Spleen (tissue), 11 donors: ENCODE measurements around the gene SH3GLB2. TPM values are rescaled to one million over a fixed set of nuclear protein-coding genes. Genes with fewer than 3 reads are reported as not detected.

Source experiments
- DNase-seq: peaks from one replicate; pipeline ENCODE4 v3.0.0-alpha.2; 2020
- H3K27ac ChIP-seq, 8 donors: fragments of 200-600 bp; sonication (generic) in 7 of 8; 1 replicate in 4 of 8; 2 replicates in 4 of 8; pipeline versions ENCODE4 v1.5.0 to v1.8.0; 2016 to 2021; ENCODE audit warnings: inconsistent platforms in 4 of 8, mild to moderate bottlenecking in 4 of 8, moderate library complexity in 1 of 8
- H3K27me3 ChIP-seq, 7 donors: fragments of 200-600 bp; sonication (generic) in 6 of 7; replicated peaks in 1 of 7; 1 replicate in 4 of 7; 2 replicates in 3 of 7; pipeline versions ENCODE4 v1.5.0 to v1.8.0; 2016 to 2021; ENCODE audit warnings: inconsistent platforms in 3 of 7, mild to moderate bottlenecking in 1 of 7
- H3K36me3 ChIP-seq, 6 donors: fragments of 200-600 bp; sonication (generic) in 5 of 6; 1 replicate in 4 of 6; 2 replicates in 2 of 6; pipeline versions ENCODE4 v1.5.0 to v1.8.0; 2016 to 2021; ENCODE audit warnings: inconsistent platforms in 2 of 6
- H3K4me1 ChIP-seq, 6 donors: fragments of 200-600 bp; sonication (generic) in 5 of 6; 1 replicate in 3 of 6; 2 replicates in 3 of 6; pipeline versions ENCODE4 v1.5.0 to v1.8.0; 2016 to 2021; ENCODE audit warnings: inconsistent platforms in 3 of 6
- H3K4me3 ChIP-seq, 8 donors: fragments of 200-600 bp; sonication (generic) in 7 of 8; 1 replicate in 4 of 8; 2 replicates in 4 of 8; pipeline versions ENCODE4 v1.5.0 to v1.8.0; 2016 to 2021; ENCODE audit warnings: inconsistent platforms in 4 of 8, mild to moderate bottlenecking in 4 of 8, moderate library complexity in 2 of 8
- H3K9me3 ChIP-seq, 8 donors: fragments of 200-600 bp; sonication (generic) in 7 of 8; 1 replicate in 4 of 8; 2 replicates in 4 of 8; pipeline versions ENCODE4 v1.5.0 to v1.8.0; 2016 to 2021; ENCODE audit warnings: inconsistent platforms in 4 of 8
- CTCF ChIP-seq, 11 experiments: fragments of 200-600 bp in 7 of 11; fragments of 450-650 bp in 4 of 11; sonication (generic) in 4 of 11; IDR thresholded peaks in 8 of 11; conservative IDR thresholded peaks in 3 of 11; 1 replicate in 7 of 11; 2 replicates in 4 of 11; pipeline versions ENCODE4 v1.4.0 to v1.8.0; 2016 to 2021; ENCODE audit warnings: antibody characterized with exemption in 11 of 11, inconsistent platforms in 4 of 11, mild to moderate bottlenecking in 1 of 11
- POLR2A ChIP-seq, 3 donors: fragments of 450-650 bp; IDR thresholded peaks; one replicate each; pipeline ENCODE4 v1.5.1; 2017; ENCODE audit warnings: antibody characterized with exemption in 3 of 3, mild to moderate bottlenecking in 1 of 3
- POLR2AphosphoS5 ChIP-seq, 3 donors: sonication (generic); formaldehyde crosslinking; IDR thresholded peaks; one replicate each; pipeline ENCODE4 v1.5.1; 2017; ENCODE audit warnings: antibody characterized with exemption in 3 of 3
- WGBS, 5 donors: extraction: QIAGEN DNeasy Blood & Tissue Kit in 3 of 5; methylation state at CpG; one replicate each; pipeline versions ENCODE4 v1.1.5 to v1.1.7; 2013 to 2018; 5-methylcytosine and 5-hydroxymethylcytosine counted together
- intact Hi-C: fragments of 100-400 bp; cut with DNase I; formaldehyde crosslinking; loops from one replicate; pipeline ENCODE4 v1.15.0; 2023; ENCODE audit warnings: low total_unique reads
- polyA plus RNA-seq, 3 donors: library from polyadenylated mRNA; stranded (reverse); fragments of 200-250 nt; gene quantifications; one replicate each; pipeline ENCODE4 v1.2.1, GENCODE V29; 2013
- total RNA-seq, 7 donors: library from RNA; depleted of rRNA in 3 of 7; stranded (reverse); fragments of >200 nt in 3 of 7; fragmentation: NEBNext Ultra II Directional in 4 of 7; extraction: Animal tissue kit (Norgen Biotek cat#: 25700) in 4 of 7; gene quantifications; one replicate each; pipeline versions ENCODE4 v1.1.0 to v1.2.1, GENCODE V29; 2016 to 2021
- donor health status: healthy with polysubstance abuse.
- donor health status: DM: no; HTN: no; CAD: no; lungs with moderate emphysema.
- donor health status: DM: no; HTN: no; CAD: no.
- donor health status: Bipolar disorder and iron deficiency.
- donor health status: healthy.
- donor health status: DM: no; HTN: no; CAD: no.
- donor health status: DM: yes; HTN: yes; CAD: no.

The SH3GLB2 gene
- total and polyA plus RNA-seq, 10 donors: 53.3 to 109 (median 76.5) TPM

- no peak for DNase-seq
- WGBS, 5 donors: 93 to 98% (median 95%) methylated on average over 16 of the region's 16 CpGs
- intact Hi-C loops: no loop called here
Observed at GRCh38 chr9:129012893-129013448, 15.2 kb downstream of the SH3GLB2 start.

GRCh38 chr9:129012343-129012742 is 15.8 kb downstream of the SH3GLB2 start:
- intact Hi-C loops: no loop called here
- peaks cover 0 to 95% (median 78%) of the 10 kb centered on the region in 6 donors for H3K36me3 ChIP-seq
- WGBS, 5 donors: 94 to 99% (median 95%) methylated on average over 7 of the region's 7 CpGs

More at GRCh38 chr9:129012893-129013448, 15.2 kb downstream of the SH3GLB2 start:
- Histone ChIP-seq H3K9me3 (no peaks in the 10 kb centered on the region), H3K27me3 (no peaks in the 10 kb centered on the region), H3K27ac (no peak overlapping the region), H3K36me3 (peaks cover 0 to 95% (median 73%) of the 10 kb centered on the region in 6 donors), H3K4me1 (no peaks in the 10 kb centered on the region), H3K4me3 (no peak overlapping the region)
- no peak for TF ChIP-seq POLR2AphosphoS5 (IDR thresholded peaks at IDR 0.05)
- no peak for TF ChIP-seq POLR2A (IDR thresholded peaks at IDR 0.05)
- no peak for TF ChIP-seq CTCF (IDR thresholded peaks at IDR 0.05 in 8 of 11, conservative IDR thresholded peaks at IDR 0.05 in 3 of 11)

GRCh38 chr9:129011761-129012181 is 16.4 kb downstream of the SH3GLB2 start:
- Histone ChIP-seq H3K36me3 (peaks cover 0 to 95% (median 82%) of the 10 kb centered on the region in 6 donors), H3K4me1 (peaks cover 0 to 6% (median 5%) of the 10 kb centered on the region in 6 donors), H3K27me3 (no peaks in the 10 kb centered on the region), H3K9me3 (no peaks in the 10 kb centered on the region), H3K27ac (no peak overlapping the region), H3K4me3 (no peak overlapping the region)
- 83 to 95% (median 92%) methylated on average over 1 to 11 of the region's 11 CpGs for WGBS, 5 donors
- DNase-seq: no peak
- intact Hi-C loops: no loop called here
- TF ChIP-seq POLR2A (IDR thresholded peaks at IDR 0.05) (no peak), POLR2AphosphoS5 (IDR thresholded peaks at IDR 0.05) (no peak), CTCF (IDR thresholded peaks at IDR 0.05 in 8 of 11, conservative IDR thresholded peaks at IDR 0.05 in 3 of 11) (no peak)

More at GRCh38 chr9:129012343-129012742, 15.8 kb downstream of the SH3GLB2 start:
- Histone ChIP-seq H3K27me3 (no peaks in the 10 kb centered on the region), H3K4me3 (no peak overlapping the region), H3K9me3 (no peaks in the 10 kb centered on the region), H3K4me1 (no peaks in the 10 kb centered on the region), H3K27ac (no peak overlapping the region)
- no peak for DNase-seq
- TF ChIP-seq POLR2A (IDR thresholded peaks at IDR 0.05): no peak
- TF ChIP-seq POLR2AphosphoS5 (IDR thresholded peaks at IDR 0.05): no peak
- TF ChIP-seq CTCF (IDR thresholded peaks at IDR 0.05 in 8 of 11, conservative IDR thresholded peaks at IDR 0.05 in 3 of 11): no peak

GRCh38 chr9:129011170-129011569 is 17.0 kb downstream of the SH3GLB2 start:
- DNase-seq: no peak
- Histone ChIP-seq H3K36me3 (peaks cover 0 to 99% (median 88%) of the 10 kb centered on the region in 6 donors), H3K27me3 (no peaks in the 10 kb centered on the region), H3K9me3 (no peaks in the 10 kb centered on the region), H3K4me1 (peaks cover 0 to 12% (median 8%) of the 10 kb centered on the region in 6 donors), H3K27ac (no peak overlapping the region), H3K4me3 (no peak overlapping the region)
- no peak for TF ChIP-seq POLR2A (IDR thresholded peaks at IDR 0.05)
- TF ChIP-seq CTCF (IDR thresholded peaks at IDR 0.05 in 8 of 11, conservative IDR thresholded peaks at IDR 0.05 in 3 of 11): no peak
- no peak for TF ChIP-seq POLR2AphosphoS5 (IDR thresholded peaks at IDR 0.05)
- intact Hi-C loops: no loop called here
- 92 to 97% (median 95%) methylated on average over 13 to 19 of the region's 19 CpGs for WGBS, 5 donors
